Endothelial cell of umbilical vein (primary cell): ENCODE results near the gene DPP10. TPM values are rescaled to one million over a fixed set of nuclear protein-coding genes. Genes with fewer than 3 reads are reported as not detected.

Experiments used
- BruUV-seq: library from RNA; stranded (reverse); fragments of 400-500 nt; replicated peaks from 2 replicates; lab custom pipeline; 2021; lab: Mats Ljungman, UMichigan
- CTCF ChIA-PET: fragments of 300-600, 350-600 bp; sonication (Branson Sonifier 250); formaldehyde crosslinking; loops from one replicate; lab custom pipeline; 2021; ENCODE audit warnings: antibody characterized with exemption, inconsistent platforms; lab: Charles Lee
- POLR2A ChIA-PET: fragments of 300-600, 350-600 bp; sonication (Branson Sonifier 250); formaldehyde crosslinking; loops from one replicate; lab custom pipeline; 2021; ENCODE audit warnings: antibody characterized with exemption, inconsistent platforms; lab: Charles Lee
- DNase-seq: peaks from one replicate; pipeline ENCODE4 v3.0.0-alpha.2; 2011; ENCODE audit warnings: low read depth, low spot score
- FAIRE-seq: peaks from 2 replicates; lab custom pipeline; 2011; peaks lifted over from hg19 to GRCh38; lab: Jason Lieb, UNC
- H2AFZ ChIP-seq: 2 replicates; pipeline ENCODE4 v1.6.0; 2012; ENCODE audit warnings: low read depth, low read length, control low read depth, inconsistent platforms
- H3K27ac ChIP-seq: 2 replicates; pipeline ENCODE4 v1.5.1; 2011; ENCODE audit warnings: low read depth, mild to moderate bottlenecking, control low read depth, low read length, moderate library complexity; ENCODE audit not compliant: insufficient read depth
- H3K27me3 ChIP-seq, 2 experiments: 2 replicates each; pipeline versions ENCODE4 v1.6.0 to v1.6.1; 2011; ENCODE audit warnings: low read length in 2 of 2, mixed read lengths in 1 of 2; ENCODE audit not compliant: control insufficient read depth in 2 of 2, insufficient read depth in 2 of 2
- H3K36me3 ChIP-seq, 2 experiments: 2 replicates in 1 of 2; 3 replicates in 1 of 2; pipeline ENCODE4 v1.5.1; 2011; ENCODE audit warnings: low read length in 2 of 2, mild to moderate bottlenecking in 1 of 2, moderate library complexity in 1 of 2; ENCODE audit not compliant: control insufficient read depth in 2 of 2, insufficient read depth in 2 of 2; ENCODE audit errors: extremely low read depth in 1 of 2
- H3K4me1 ChIP-seq: 3 replicates; pipeline ENCODE4 v1.5.1; 2011; ENCODE audit warnings: mild to moderate bottlenecking, low read length; ENCODE audit not compliant: control insufficient read depth, insufficient read depth; ENCODE audit errors: extremely low read depth
- H3K4me2 ChIP-seq: 2 replicates; pipeline ENCODE4 v1.6.1; 2011; ENCODE audit warnings: low read length, control low read depth, mixed read lengths; ENCODE audit not compliant: insufficient read depth
- H3K4me3 ChIP-seq, 3 experiments: fragments of 200-600 bp in 1 of 3; sonication (generic), shearing (Covaris generic) in 1 of 3; replicated peaks in 1 of 3; 2 replicates each; pipeline ENCODE4 v1.5.1; 2011 to 2016; ENCODE audit warnings: control low read depth in 3 of 3, low read length in 3 of 3, mild to moderate bottlenecking in 2 of 3, inconsistent platforms in 1 of 3, low read depth in 1 of 3, moderate library complexity in 1 of 3; ENCODE audit not compliant: insufficient read depth in 1 of 3
- H3K79me2 ChIP-seq: 2 replicates; pipeline ENCODE4 v1.6.0; 2012; ENCODE audit warnings: low read length, inconsistent platforms; ENCODE audit not compliant: control insufficient read depth, insufficient read depth
- H3K9ac ChIP-seq: replicated peaks from 2 replicates; pipeline ENCODE3; 2011; ENCODE audit warnings: low read length, control low read depth; ENCODE audit not compliant: insufficient read depth; ENCODE audit errors: extremely low read depth
- H3K9me1 ChIP-seq: replicated peaks from 3 replicates; pipeline ENCODE4 v1.6.0; 2011; ENCODE audit warnings: mild to moderate bottlenecking, low read length; ENCODE audit not compliant: control insufficient read depth, insufficient read depth; ENCODE audit errors: extremely low read depth
- H3K9me3 ChIP-seq: replicated peaks from 2 replicates; pipeline ENCODE4 v1.5.1; 2012; ENCODE audit warnings: low read length, inconsistent platforms; ENCODE audit not compliant: control insufficient read depth, insufficient read depth
- H4K20me1 ChIP-seq: replicated peaks from 2 replicates; pipeline ENCODE3; 2011; ENCODE audit warnings: mild to moderate bottlenecking, low read length; ENCODE audit not compliant: control insufficient read depth, insufficient read depth; ENCODE audit errors: extremely low read depth
- CTCF ChIP-seq, 2 donors: IDR thresholded peaks; 1 replicate in 1 of 2; 2 replicates in 1 of 2; pipeline ENCODE4 v1.5.1; 2011; ENCODE audit warnings: low read length in 2 of 2, mild to moderate bottlenecking in 2 of 2, moderate library complexity in 2 of 2, control low read depth in 1 of 2, inconsistent platforms in 1 of 2, low read depth in 1 of 2; ENCODE audit not compliant: insufficient read depth in 1 of 2; ENCODE audit errors: extremely low read depth in 1 of 2
- EZH2 ChIP-seq: IDR thresholded peaks from 2 replicates; pipeline ENCODE4 v1.6.1; 2012; ENCODE audit warnings: borderline replicate concordance, low read depth, mild to moderate bottlenecking, moderate library complexity, low read length, inconsistent platforms; ENCODE audit not compliant: severe bottlenecking
- FOS ChIP-seq: IDR thresholded peaks from 2 replicates; pipeline ENCODE4 v1.6.1; 2011; ENCODE audit warnings: mild to moderate bottlenecking, low read length, moderate library complexity, borderline replicate concordance; ENCODE audit not compliant: insufficient read depth
- GATA2 ChIP-seq: IDR thresholded peaks from 2 replicates; pipeline ENCODE4 v1.7.0; 2011; ENCODE audit warnings: low read depth, mild to moderate bottlenecking, moderate library complexity, mixed read lengths, low read length; ENCODE audit not compliant: insufficient read length, insufficient read depth
- JUN ChIP-seq: IDR thresholded peaks from 2 replicates; pipeline ENCODE4 v1.6.1; 2011; ENCODE audit warnings: borderline replicate concordance, low read depth; ENCODE audit not compliant: insufficient read length, insufficient read depth
- MAX ChIP-seq: IDR thresholded peaks from 2 replicates; pipeline ENCODE4 v1.6.1; 2011; ENCODE audit not compliant: insufficient read depth, insufficient read length
- MYC ChIP-seq: IDR thresholded peaks from one replicate; pipeline ENCODE4 v1.6.1; 2011; ENCODE audit warnings: mild to moderate bottlenecking, low read depth, low read length
- POLR2A ChIP-seq: IDR thresholded peaks from 2 replicates; pipeline ENCODE4 v1.6.1; 2012; ENCODE audit warnings: low read depth, mild to moderate bottlenecking, control low read depth, low read length
- POLR2AphosphoS5 ChIP-seq: IDR thresholded peaks from 2 replicates; pipeline ENCODE4 v1.6.1; 2012; ENCODE audit warnings: low read depth, mild to moderate bottlenecking, control low read depth, low read length, moderate library complexity; ENCODE audit not compliant: insufficient read depth
- dilution Hi-C: fragments of 300-500 bp; cut with MboI; formaldehyde crosslinking; loops from one replicate; pipeline ENCODE4 v1.15.0; 2019; ENCODE audit warnings: low sequenced_read_pairs; ENCODE audit not compliant: extremely low pct_ligation_motif_present
- intact Hi-C: fragments of 100-400 bp; cut with micrococcal nuclease; formaldehyde crosslinking; loops from one replicate; pipeline ENCODE4 v1.10.0; 2022
- polyA plus RNA-seq, 4 experiments: library from polyadenylated mRNA; depleted of rRNA in 3 of 4; stranded (reverse) in 3 of 4; unstranded in 1 of 4; fragments of >200 nt; gene quantifications; 2 replicates each; pipeline versions ENCODE4 v1.2.1 to v1.2.3, GENCODE V29; 2011 to 2012; ENCODE audit warnings: missing spikeins in 1 of 4
- total RNA-seq: library from RNA; stranded (reverse); gene quantifications from 2 replicates; pipeline ENCODE4 v1.2.3, GENCODE V29; 2021

The DPP10 gene
- total and polyA plus RNA-seq, 2 donors (not counting 3 experiments of a cell fraction or from before 2014, with no cell fraction given): not detected

GRCh38 chr2:115774361-115774760 lies 1331.9 kb downstream of the DPP10 start:
- no peaks in the 10 kb centered on the region for H3K9me1 ChIP-seq
- H3K9ac ChIP-seq: no peak overlapping the region
- H3K27me3 ChIP-seq: no peaks in the 10 kb centered on the region
- H3K36me3 ChIP-seq: no peaks in the 10 kb centered on the region
- no peaks in the 10 kb centered on the region for H3K79me2 ChIP-seq
- no peaks in the 10 kb centered on the region for H3K9me3 ChIP-seq
- no peak overlapping the region for H2AFZ ChIP-seq
- DNase-seq: no peak
- H3K27ac ChIP-seq: no peak overlapping the region
- POLR2A ChIA-PET: no interaction called here
- BruUV-seq: no TSS peak
- no peak overlapping the region for H3K4me3 ChIP-seq
- H3K4me2 ChIP-seq: no peak overlapping the region
- H3K4me1 ChIP-seq: no peaks in the 10 kb centered on the region
- no peak for FAIRE-seq
- no peak for TF ChIP-seq GATA2
- intact Hi-C loops (no loop called here), dilution Hi-C loops (no loop called here)
- CTCF ChIA-PET: no interaction called here
- no peaks in the 10 kb centered on the region for H4K20me1 ChIP-seq

GRCh38 chr2:115779085-115779632 lies 1336.7 kb downstream of the DPP10 start:
- BruUV-seq: no TSS peak
- DNase-seq: no peak
- intact Hi-C loops: no loop called here

More at GRCh38 chr2:115779085-115779632, 1336.7 kb downstream of the DPP10 start:
- Histone ChIP-seq H3K4me1 (no peaks in the 10 kb centered on the region), H2AFZ (no peak overlapping the region), H3K9me1 (no peaks in the 10 kb centered on the region), H4K20me1 (no peaks in the 10 kb centered on the region), H3K79me2 (no peaks in the 10 kb centered on the region), H3K4me3 (no peak overlapping the region), H3K27ac (no peak overlapping the region), H3K4me2 (no peak overlapping the region), H3K9me3 (no peaks in the 10 kb centered on the region), H3K27me3 (no peaks in the 10 kb centered on the region), H3K36me3 (no peaks in the 10 kb centered on the region), H3K9ac (no peak overlapping the region)
- no peak for TF ChIP-seq POLR2AphosphoS5
- TF ChIP-seq MAX: no peak
- TF ChIP-seq FOS: no peak
- TF ChIP-seq MYC: no peak
- TF ChIP-seq GATA2: no peak
- no peak for TF ChIP-seq EZH2
- no peak for TF ChIP-seq JUN
- TF ChIP-seq POLR2A: no peak
- no peak for TF ChIP-seq CTCF (IDR thresholded peaks at IDR 0.05; ENCODE audit: extremely low read depth in 1 of 2, insufficient read depth in 1 of 2, low read depth in 1 of 2, low read length in 2 of 2)
- dilution Hi-C loops: no loop called here
- no peak for FAIRE-seq
- ChIA-PET CTCF (no interaction called here), POLR2A (no interaction called here)
